Astrocyte (in vitro differentiated cells and primary cell): ENCODE measurements around the gene IGF1R.

Source experiments
- CTCF ChIP-seq: IDR thresholded peaks from 2 replicates; pipeline ENCODE4 v1.5.1; 2011; ENCODE audit warnings: low read depth, mild to moderate bottlenecking, inconsistent platforms, low read length, moderate library complexity; ENCODE audit not compliant: insufficient read depth
- EZH2 ChIP-seq: IDR thresholded peaks from 2 replicates; pipeline ENCODE4 v1.6.1; 2012; ENCODE audit warnings: mild to moderate bottlenecking, low read length, inconsistent platforms; ENCODE audit not compliant: insufficient read depth

- TF ChIP-seq CTCF (no peak), EZH2 (no peak)
These were observed 348.3 kb downstream of the IGF1R start for GRCh38 chr15:98996624-98997023.
